Measurements from ENCODE around the gene CFTR.

Gene CFTR

GRCh38 chr7:117476557-117477215 is 3.1 kb upstream of the CFTR start:
- no peak for FAIRE-seq
- no peak for DNase-seq (ENCODE audit: insufficient read length)
- TF ChIP-seq POLR2A (IDR thresholded peaks at IDR 0.05; ENCODE audit: low read depth, low read length) (no peak), POLR2AphosphoS5 (IDR thresholded peaks at IDR 0.05; ENCODE audit: low read depth, low read length) (no peak), TAF1 (IDR thresholded peaks at IDR 0.05; ENCODE audit: borderline replicate concordance, low read depth, low read length) (no peak)

GRCh38 chr7:117478836-117479224 is 995 bp upstream of the CFTR start:
- DNase-seq (ENCODE audit: insufficient read length) (no peak), FAIRE-seq (no peak)
- no peak for TF ChIP-seq POLR2A (IDR thresholded peaks at IDR 0.05; ENCODE audit: low read depth, low read length)
- TF ChIP-seq TAF1 (IDR thresholded peaks at IDR 0.05; ENCODE audit: borderline replicate concordance, low read depth, low read length) = no peak
- no peak for TF ChIP-seq POLR2AphosphoS5 (IDR thresholded peaks at IDR 0.05; ENCODE audit: low read depth, low read length)

- no peak for TF ChIP-seq TAF1 (IDR thresholded peaks at IDR 0.05; ENCODE audit: borderline replicate concordance, low read depth, low read length)
- no peak for TF ChIP-seq POLR2A (IDR thresholded peaks at IDR 0.05; ENCODE audit: low read depth, low read length)
- TF ChIP-seq POLR2AphosphoS5 (IDR thresholded peaks at IDR 0.05; ENCODE audit: low read depth, low read length) = no peak
- FAIRE-seq (no peak), DNase-seq (ENCODE audit: insufficient read length) (no peak)
Observed at GRCh38 chr7:117480055-117480362, 184 bp downstream of the CFTR start.

DNA sequence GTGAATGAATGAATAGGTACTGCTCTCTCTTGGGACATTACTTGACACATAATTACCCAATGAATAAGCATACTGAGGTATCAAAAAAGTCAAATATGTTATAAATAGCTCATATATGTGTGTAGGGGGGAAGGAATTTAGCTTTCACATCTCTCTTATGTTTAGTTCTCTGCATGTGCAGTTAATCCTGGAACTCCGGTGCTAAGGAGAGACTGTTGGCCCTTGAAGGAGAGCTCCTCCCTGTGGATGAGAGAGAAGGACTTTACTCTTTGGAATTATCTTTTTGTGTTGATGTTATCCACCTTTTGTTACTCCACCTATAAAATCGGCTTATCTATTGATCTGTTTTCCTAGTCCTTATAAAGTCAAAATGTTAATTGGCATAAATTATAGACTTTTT is 1.2 kb downstream of the CFTR start:
- TF ChIP-seq POLR2A (IDR thresholded peaks at IDR 0.05; ENCODE audit: low read depth, low read length) (no peak), POLR2AphosphoS5 (IDR thresholded peaks at IDR 0.05; ENCODE audit: low read depth, low read length) (no peak), TAF1 (IDR thresholded peaks at IDR 0.05; ENCODE audit: borderline replicate concordance, low read depth, low read length) (no peak)
- no peak for DNase-seq (ENCODE audit: insufficient read length)
- FAIRE-seq = no peak

DNA sequence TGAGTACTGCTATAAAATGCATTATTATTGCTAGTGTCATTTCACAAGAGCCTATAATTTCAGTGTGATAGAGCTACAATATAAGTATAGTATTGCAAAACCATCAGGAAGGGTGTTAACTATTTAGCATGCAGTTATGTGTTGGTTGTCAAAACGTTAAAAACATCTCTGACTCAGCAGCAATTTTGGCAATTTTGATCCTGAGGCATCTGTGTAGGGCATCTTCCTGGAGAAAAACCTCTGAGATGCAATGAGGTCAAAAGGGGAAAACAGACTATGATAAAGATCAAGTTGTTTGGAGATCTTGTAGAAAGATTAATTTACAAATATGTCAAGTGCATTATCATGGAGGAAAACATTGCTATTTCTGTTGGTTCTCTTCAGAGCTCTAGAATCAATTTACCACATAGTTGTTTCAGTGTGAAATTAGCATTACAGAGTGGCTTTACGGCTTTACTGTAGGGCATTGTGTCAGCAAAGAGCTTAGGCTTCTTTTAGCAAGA is 5.3 kb downstream of the CFTR start:
- no peak for FAIRE-seq
- TF ChIP-seq POLR2A (IDR thresholded peaks at IDR 0.05; ENCODE audit: low read depth, low read length) (no peak), POLR2AphosphoS5 (IDR thresholded peaks at IDR 0.05; ENCODE audit: low read depth, low read length) (no peak), TAF1 (IDR thresholded peaks at IDR 0.05; ENCODE audit: borderline replicate concordance, low read depth, low read length) (no peak)
- DNase-seq (ENCODE audit: insufficient read length) = no peak

- DNase-seq (ENCODE audit: insufficient read length) (no peak), FAIRE-seq (no peak)
- TF ChIP-seq TAF1 (IDR thresholded peaks at IDR 0.05; ENCODE audit: borderline replicate concordance, low read depth, low read length) (no peak), POLR2A (IDR thresholded peaks at IDR 0.05; ENCODE audit: low read depth, low read length) (no peak), POLR2AphosphoS5 (IDR thresholded peaks at IDR 0.05; ENCODE audit: low read depth, low read length) (no peak)
Observed at GRCh38 chr7:117489016-117489415, 9.2 kb downstream of the CFTR start.

DNA sequence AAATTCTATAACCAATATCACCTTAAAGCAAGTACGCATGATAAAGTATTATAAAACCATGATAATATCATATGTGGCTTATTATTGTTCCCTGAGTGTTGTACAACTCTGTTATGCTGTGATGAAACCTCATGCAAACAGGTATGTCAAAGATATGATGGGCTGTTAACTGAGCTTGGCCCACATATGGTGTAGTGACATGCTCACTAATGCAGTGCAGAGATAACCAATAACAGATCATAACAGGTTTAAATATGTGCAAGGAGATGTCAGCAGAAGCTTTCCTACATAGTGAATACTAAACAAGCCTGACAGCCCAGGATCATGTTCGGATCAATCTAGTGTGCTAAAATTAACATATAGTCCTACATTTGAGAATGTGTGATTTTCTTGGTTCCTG is 9.6 kb downstream of the CFTR start:
- no peak for DNase-seq (ENCODE audit: insufficient read length)
- TF ChIP-seq POLR2AphosphoS5 (IDR thresholded peaks at IDR 0.05; ENCODE audit: low read depth, low read length) (no peak), POLR2A (IDR thresholded peaks at IDR 0.05; ENCODE audit: low read depth, low read length) (no peak), TAF1 (IDR thresholded peaks at IDR 0.05; ENCODE audit: borderline replicate concordance, low read depth, low read length) (no peak)
- no peak for FAIRE-seq

DNA sequence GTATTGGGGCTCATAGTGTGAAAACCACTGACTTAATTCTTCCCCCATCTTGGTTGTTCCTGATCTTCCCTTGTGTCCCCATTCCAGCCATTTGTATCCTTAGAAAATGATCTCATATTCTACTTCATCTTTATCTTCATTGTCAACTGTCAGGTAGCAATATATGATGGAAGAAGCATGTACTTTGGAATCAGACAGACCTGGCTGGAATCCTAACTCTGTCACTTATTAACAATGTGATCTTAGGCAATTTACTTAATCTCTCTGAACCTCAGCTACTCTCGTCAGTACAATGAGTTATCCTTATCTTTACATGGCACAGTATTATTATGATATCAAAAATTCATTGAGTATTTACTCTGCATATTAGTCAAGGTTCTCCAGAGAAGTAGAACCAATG is 10.1 kb downstream of the CFTR start:
- TF ChIP-seq POLR2A (IDR thresholded peaks at IDR 0.05; ENCODE audit: low read depth, low read length) (no peak), POLR2AphosphoS5 (IDR thresholded peaks at IDR 0.05; ENCODE audit: low read depth, low read length) (no peak), TAF1 (IDR thresholded peaks at IDR 0.05; ENCODE audit: borderline replicate concordance, low read depth, low read length) (no peak)
- DNase-seq (ENCODE audit: insufficient read length) = no peak
- FAIRE-seq = no peak

DNA sequence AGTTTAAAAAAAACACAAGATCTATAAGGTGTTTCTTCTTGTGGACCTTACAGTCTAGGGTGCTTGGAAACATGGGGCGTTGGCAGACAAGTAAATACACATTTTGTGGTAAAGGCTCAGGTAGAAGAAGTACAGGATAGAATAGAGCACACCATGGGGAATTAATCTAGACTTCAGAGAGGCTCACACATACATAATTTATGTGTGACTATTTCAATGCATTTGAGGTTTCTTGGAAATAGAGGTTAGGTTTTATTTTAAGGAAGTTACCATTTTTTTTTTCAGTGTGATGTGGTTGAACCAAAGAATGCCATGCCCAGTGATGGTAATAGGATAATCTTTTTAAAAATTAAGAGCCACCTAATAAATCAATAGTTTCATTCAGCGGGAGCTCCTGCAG is 12.8 kb downstream of the CFTR start:
- FAIRE-seq = no peak
- TF ChIP-seq POLR2AphosphoS5 (IDR thresholded peaks at IDR 0.05; ENCODE audit: low read depth, low read length) = no peak
- TF ChIP-seq POLR2A (IDR thresholded peaks at IDR 0.05; ENCODE audit: low read depth, low read length) = no peak
- TF ChIP-seq TAF1 (IDR thresholded peaks at IDR 0.05; ENCODE audit: borderline replicate concordance, low read depth, low read length) = no peak
- no peak for DNase-seq (ENCODE audit: insufficient read length)

- TF ChIP-seq POLR2A (IDR thresholded peaks at IDR 0.05; ENCODE audit: low read depth, low read length) (no peak), POLR2AphosphoS5 (IDR thresholded peaks at IDR 0.05; ENCODE audit: low read depth, low read length) (no peak), TAF1 (IDR thresholded peaks at IDR 0.05; ENCODE audit: borderline replicate concordance, low read depth, low read length) (no peak)
- DNase-seq (ENCODE audit: insufficient read length) (no peak), FAIRE-seq (no peak)
Observed at GRCh38 chr7:117493460-117493859, 13.6 kb downstream of the CFTR start.

GRCh38 chr7:117495308-117495707 is 15.5 kb downstream of the CFTR start:
- TF ChIP-seq TAF1 (IDR thresholded peaks at IDR 0.05; ENCODE audit: borderline replicate concordance, low read depth, low read length) (no peak), POLR2A (IDR thresholded peaks at IDR 0.05; ENCODE audit: low read depth, low read length) (no peak), POLR2AphosphoS5 (IDR thresholded peaks at IDR 0.05; ENCODE audit: low read depth, low read length) (no peak)
- no peak for DNase-seq (ENCODE audit: insufficient read length)
- FAIRE-seq = no peak

- DNase-seq (ENCODE audit: insufficient read length) (no peak), FAIRE-seq (no peak)
- TF ChIP-seq POLR2A (IDR thresholded peaks at IDR 0.05; ENCODE audit: low read depth, low read length) = no peak
- no peak for TF ChIP-seq POLR2AphosphoS5 (IDR thresholded peaks at IDR 0.05; ENCODE audit: low read depth, low read length)
- no peak for TF ChIP-seq TAF1 (IDR thresholded peaks at IDR 0.05; ENCODE audit: borderline replicate concordance, low read depth, low read length)
Observed at GRCh38 chr7:117502331-117502730, 22.5 kb downstream of the CFTR start.
